GM12878 (cell line): ENCODE data around the gene CERK. TPM values are rescaled to one million over a fixed set of nuclear protein-coding genes. Genes with fewer than 3 reads are reported as not detected.

Experiments
- ATAC-seq: fragments of 200-7000 bp; cut with Tn5 transposase; 3 replicates; pipeline ENCODE4 v1.9.1; 2020; ENCODE audit warnings: mild to moderate bottlenecking, moderate library complexity
- BruUV-seq: library from RNA; stranded (reverse); fragments of 400-500 nt; replicated peaks from 2 replicates; lab custom pipeline; 2021; lab: Mats Ljungman, UMichigan
- CTCF ChIA-PET: fragments of 300-600 bp; sonication (Branson Sonifier 250); formaldehyde crosslinking; extraction: SDS; loops from one replicate; lab custom pipeline; 2021; ENCODE audit warnings: inconsistent platforms; lab: Yijun Ruan, JAX
- POLR2A ChIA-PET: fragments of 350-600 bp; formaldehyde crosslinking; extraction: SDS; loops from one replicate; lab custom pipeline; 2021; ENCODE audit warnings: inconsistent platforms; lab: Charles Lee
- RAD21 ChIA-PET: fragments of 300-600 bp; sonication (Branson Sonifier 250); formaldehyde crosslinking; loops from one replicate; lab custom pipeline; 2023; ENCODE audit warnings: antibody characterized with exemption; ENCODE audit not compliant: unreplicated experiment; lab: Charles Lee
- SMC1A ChIA-PET: fragments of 300-600 bp; sonication (Branson Sonifier 250); formaldehyde crosslinking; loops from one replicate; lab custom pipeline; 2023; ENCODE audit not compliant: unreplicated experiment, uncharacterized antibody; lab: Charles Lee
- DNase-seq: peaks from one replicate; pipeline ENCODE4 v3.0.0-alpha.2; 2011; ENCODE audit warnings: low read depth, low spot score
- FAIRE-seq: peaks from 3 replicates; lab custom pipeline; 2011; peaks lifted over from hg19 to GRCh38; lab: Jason Lieb, UNC
- H2AFZ ChIP-seq: 2 replicates; pipeline ENCODE4 v1.6.0; 2011; ENCODE audit warnings: low read depth, low read length, control low read depth; ENCODE audit not compliant: control insufficient read depth
- H3K27ac ChIP-seq: 2 replicates; pipeline ENCODE4 v1.5.1; 2011; ENCODE audit warnings: control low read depth; ENCODE audit not compliant: control insufficient read depth, insufficient read depth
- H3K27me3 ChIP-seq, 2 experiments: replicated peaks in 1 of 2; 2 replicates each; pipeline versions ENCODE4 v1.6.0 to v1.6.1; 2011; ENCODE audit warnings: low read length in 1 of 2; ENCODE audit not compliant: control insufficient read depth in 2 of 2, insufficient read depth in 2 of 2
- H3K36me3 ChIP-seq, 2 experiments: 2 replicates each; pipeline ENCODE4 v1.5.1; 2011; ENCODE audit warnings: low read length in 1 of 2; ENCODE audit not compliant: control insufficient read depth in 2 of 2, insufficient read depth in 2 of 2
- H3K4me1 ChIP-seq: 2 replicates; pipeline ENCODE4 v1.6.1; 2011; ENCODE audit warnings: mild to moderate bottlenecking, low read length, moderate library complexity, mixed read lengths; ENCODE audit not compliant: control insufficient read depth, insufficient read depth
- H3K4me2 ChIP-seq: 2 replicates; pipeline ENCODE4 v1.6.0; 2011; ENCODE audit warnings: control low read depth; ENCODE audit not compliant: control insufficient read depth, insufficient read depth
- H3K4me3 ChIP-seq: fragments of 200-600 bp; sonication (generic); 2 replicates; pipeline ENCODE4 v1.5.1; 2016
- H3K79me2 ChIP-seq: 2 replicates; pipeline ENCODE4 v1.6.0; 2011; ENCODE audit warnings: low read length; ENCODE audit not compliant: control insufficient read depth, insufficient read depth
- H3K9ac ChIP-seq: 2 replicates; pipeline ENCODE4 v1.8.0; 2011; ENCODE audit warnings: low read length, control low read depth, mixed read lengths; ENCODE audit not compliant: control insufficient read depth, insufficient read depth
- H3K9me3 ChIP-seq: replicated peaks from 3 replicates; pipeline ENCODE4 v1.5.1; 2011; ENCODE audit warnings: mild to moderate bottlenecking, low read length; ENCODE audit not compliant: control insufficient read depth, insufficient read depth
- H4K20me1 ChIP-seq: 2 replicates; pipeline ENCODE4 v1.6.0; 2011; ENCODE audit not compliant: control insufficient read depth, insufficient read depth
- BMI1 ChIP-seq: fragments of 450-650 bp; IDR thresholded peaks from 2 replicates; pipeline ENCODE4 v1.6.1; 2016; ENCODE audit warnings: mild to moderate bottlenecking, moderate library complexity, borderline replicate concordance
- GATAD2B ChIP-seq: fragments of 450-650 bp; conservative IDR thresholded peaks from 2 replicates; pipeline ENCODE4 v1.6.1; 2017; ENCODE audit warnings: low read depth, mild to moderate bottlenecking, moderate library complexity
- IKZF2 ChIP-seq, 2 experiments: fragments of 450-650 bp; IDR thresholded peaks; 2 replicates each; pipeline ENCODE4 v1.6.1; 2017; ENCODE audit warnings: mild to moderate bottlenecking in 2 of 2, moderate library complexity in 2 of 2
- MTA3 ChIP-seq: IDR thresholded peaks from 2 replicates; pipeline ENCODE4 v1.6.1; 2012; ENCODE audit warnings: low read length, inconsistent platforms, borderline replicate concordance
- NR2C1 ChIP-seq: fragments of 450-650 bp; IDR thresholded peaks from 2 replicates; pipeline ENCODE4 v1.6.1; 2017; ENCODE audit warnings: antibody characterized with exemption, mild to moderate bottlenecking, moderate library complexity
- RFX5 ChIP-seq: IDR thresholded peaks from 2 replicates; pipeline ENCODE4 v1.6.1; 2011; ENCODE audit warnings: low read depth, low read length, improper control_type of control experiment
- SIN3A ChIP-seq: IDR thresholded peaks from 2 replicates; pipeline ENCODE4 v1.6.1; 2012; ENCODE audit warnings: low read depth, low read length, improper control_type of control experiment
- SKIL ChIP-seq: fragments of 450-650 bp; IDR thresholded peaks from 2 replicates; pipeline ENCODE4 v1.6.1; 2017; ENCODE audit warnings: mild to moderate bottlenecking, low read depth, inconsistent platforms; ENCODE audit not compliant: poor library complexity, severe bottlenecking
- SMC3 ChIP-seq: IDR thresholded peaks from 2 replicates; pipeline ENCODE4 v1.6.1; 2011; ENCODE audit warnings: low read length, improper control_type of control experiment, borderline replicate concordance
- SREBF2 ChIP-seq: IDR thresholded peaks from 2 replicates; pipeline ENCODE4 v1.6.1; 2012; ENCODE audit warnings: mild to moderate bottlenecking, low read length
- SRF ChIP-seq, 2 experiments: IDR thresholded peaks; 2 replicates each; pipeline ENCODE4 v1.6.1; 2011; ENCODE audit warnings: low read depth in 2 of 2, low read length in 2 of 2, mild to moderate bottlenecking in 1 of 2, moderate library complexity in 1 of 2
- ZNF622 ChIP-seq: fragments of 450-650 bp; IDR thresholded peaks from 2 replicates; pipeline ENCODE4 v1.6.1; 2017; ENCODE audit warnings: mild to moderate bottlenecking, inconsistent platforms
- ZSCAN29 ChIP-seq: fragments of 450-650 bp; IDR thresholded peaks from 2 replicates; pipeline ENCODE4 v1.6.1; 2017; ENCODE audit warnings: mild to moderate bottlenecking, moderate library complexity
- WGBS: methylation state at CpG from one replicate; pipeline ENCODE4 v1.1.6; 2016; ENCODE audit warnings: low lambda C conversion rate; ENCODE audit not compliant: insufficient replicate concordance, insufficient coverage; ENCODE audit errors: missing lambda C conversion rate; 5-methylcytosine and 5-hydroxymethylcytosine counted together
- in situ Hi-C: fragments of 300-500 bp; cut with MboI; formaldehyde crosslinking; loops from 9 replicates; pipeline ENCODE4 v1.14.3; 2018; ENCODE audit warnings: mixed read lengths
- intact Hi-C: fragments of 100-400 bp; cut with micrococcal nuclease; formaldehyde crosslinking; loops from one replicate; pipeline ENCODE4 v1.14.2; 2022; ENCODE audit not compliant: unreplicated experiment
- polyA plus RNA-seq, 11 experiments: library from polyadenylated mRNA; depleted of rRNA in 4 of 11; unstranded in 6 of 11; stranded (reverse) in 5 of 11; fragments of >200 nt; fragmentation: Nextera tagmentation in 4 of 11; fragmentation: Illumina TruSeq in 1 of 11; extraction: Ambion mirVana in 4 of 11; extraction: Trizol in 1 of 11; gene quantifications; 1 replicate in 1 of 11; 2 replicates in 10 of 11; pipeline versions ENCODE4 v1.2.1 to v1.2.3, GENCODE V29; 2011 to 2016; ENCODE audit warnings: inconsistent platforms in 2 of 11, missing spikeins in 2 of 11, low read depth in 1 of 11
- total RNA-seq, 4 experiments: library from RNA; depleted of rRNA in 3 of 4; stranded (reverse); fragments of >200 nt in 3 of 4; fragmentation: Illumina TruSeq in 1 of 4; extraction: Trizol in 1 of 4; gene quantifications; 2 replicates each; pipeline versions ENCODE4 v1.2.1 to v1.2.3, GENCODE V29; 2013 to 2021
- TF ChIP-seq, protein P1 (sequence below): fragments of 450-650 bp; IDR thresholded peaks from 2 replicates; pipeline ENCODE4 v1.6.1; 2017; ENCODE audit warnings: low read depth, mild to moderate bottlenecking, moderate library complexity
- TF ChIP-seq, protein P2 (sequence below): fragments of 450-650 bp; conservative IDR thresholded peaks from 2 replicates; pipeline ENCODE4 v1.6.1; 2017; ENCODE audit warnings: mild to moderate bottlenecking, moderate library complexity
- TF ChIP-seq, protein P3 (sequence below): IDR thresholded peaks from 2 replicates; pipeline ENCODE4 v1.6.1; 2012; ENCODE audit warnings: low read depth, low read length, improper control_type of control experiment
- TF ChIP-seq, protein P4 (sequence below): IDR thresholded peaks from 2 replicates; pipeline ENCODE4 v1.6.1; 2012; ENCODE audit warnings: low read length, inconsistent platforms

CERK gene
- total and polyA plus RNA-seq, 10 of the 15 experiments (the other 5 are each of a cell fraction or from before 2014, with no cell fraction given): 4.0 to 41.1 (median 30.2) TPM

DNA sequence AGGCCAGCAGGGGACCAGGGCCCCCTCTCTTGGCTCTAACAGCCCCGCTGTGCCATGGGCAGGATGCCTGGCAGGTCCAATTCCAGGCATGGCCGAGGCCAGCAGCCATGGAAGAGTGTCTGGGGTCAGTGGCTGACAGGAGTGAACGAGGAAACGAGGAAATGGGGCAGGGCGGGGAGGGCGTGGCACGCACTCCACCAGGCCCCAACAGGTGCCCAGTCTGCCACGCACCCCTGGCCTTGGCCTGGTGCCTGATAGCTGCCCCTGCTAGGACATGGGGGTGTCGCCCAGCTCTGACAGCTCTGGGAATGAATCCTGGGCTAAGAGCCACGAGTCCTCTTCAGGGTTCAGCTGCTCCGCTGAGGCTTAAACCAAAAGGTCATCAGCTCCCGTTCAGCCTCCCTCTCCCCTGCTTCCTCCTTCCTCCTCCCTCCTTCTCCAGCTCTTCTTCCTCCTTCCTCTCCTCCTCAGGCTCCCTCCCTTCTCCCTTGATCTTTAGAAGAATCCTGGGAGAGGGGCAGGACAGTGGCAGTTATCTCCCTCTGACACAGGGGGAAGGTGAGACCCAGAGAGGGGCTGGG, 12.9 kb upstream of the CERK start:
- in situ Hi-C loops: loop anchor here (10.0 to 25.0 kb wide), 2 partner anchors 1336 to 1744 kb away; no protein-coding TSS in a partner anchor
- Histone ChIP-seq H3K4me2 (no peak overlapping the region), H3K27me3 (no peaks in the 10 kb centered on the region), H3K36me3 (no peaks in the 10 kb centered on the region), H3K9ac (no peak overlapping the region), H3K27ac (no peak overlapping the region), H3K4me3 (no peak overlapping the region), H3K9me3 (no peaks in the 10 kb centered on the region; the same call in 2 of the 3 replicates), H4K20me1 (no peaks in the 10 kb centered on the region), H3K4me1 (peaks cover 13% of the 10 kb centered on the region), H3K79me2 (no peaks in the 10 kb centered on the region), H2AFZ (no peak overlapping the region)
- CTCF ChIA-PET: interaction anchor here (1.1 to 1.7 kb wide), 3 partner anchors 8 to 52 kb away, joined by 3 to 11 read pairs (median 6); no protein-coding TSS in a partner anchor
- POLR2A ChIA-PET: interaction anchor here (0.5 kb wide), 1 partner anchor 1451 kb away, joined by 3 read pairs; no protein-coding TSS in a partner anchor
- SMC1A ChIA-PET: interaction anchor here (1.2 to 1.5 kb wide), 2 partner anchors 52 to 188 kb away, joined by 3 read pairs; no protein-coding TSS in a partner anchor
- RAD21 ChIA-PET: interaction anchor here (1.2 kb wide), 2 partner anchors 17 to 187 kb away, joined by 3 to 5 read pairs; no protein-coding TSS in a partner anchor
- 36% methylated on average over 12 of the region's 12 CpGs for WGBS
- FAIRE-seq (no peak), DNase-seq (no peak), ATAC-seq (no peak; the same call in 2 of the 3 replicates)
- no TSS peak for BruUV-seq
- intact Hi-C loops: no loop called here
- TF ChIP-seq SRF (IDR thresholded peaks at IDR 0.05; ENCODE audit: low read depth in 2 of 2, low read length in 2 of 2) (no peak), ZSCAN29 (no peak), IKZF2 (IDR thresholded peaks at IDR 0.05) (no peak), SMC3 (no peak), GATAD2B (no peak), BMI1 (no peak), SREBF2 (no peak), RFX5 (no peak), SKIL (no peak), NR2C1 (no peak), MTA3 (no peak), SIN3A (no peak), ZNF622 (no peak)
- TF ChIP-seq, protein P1, sequence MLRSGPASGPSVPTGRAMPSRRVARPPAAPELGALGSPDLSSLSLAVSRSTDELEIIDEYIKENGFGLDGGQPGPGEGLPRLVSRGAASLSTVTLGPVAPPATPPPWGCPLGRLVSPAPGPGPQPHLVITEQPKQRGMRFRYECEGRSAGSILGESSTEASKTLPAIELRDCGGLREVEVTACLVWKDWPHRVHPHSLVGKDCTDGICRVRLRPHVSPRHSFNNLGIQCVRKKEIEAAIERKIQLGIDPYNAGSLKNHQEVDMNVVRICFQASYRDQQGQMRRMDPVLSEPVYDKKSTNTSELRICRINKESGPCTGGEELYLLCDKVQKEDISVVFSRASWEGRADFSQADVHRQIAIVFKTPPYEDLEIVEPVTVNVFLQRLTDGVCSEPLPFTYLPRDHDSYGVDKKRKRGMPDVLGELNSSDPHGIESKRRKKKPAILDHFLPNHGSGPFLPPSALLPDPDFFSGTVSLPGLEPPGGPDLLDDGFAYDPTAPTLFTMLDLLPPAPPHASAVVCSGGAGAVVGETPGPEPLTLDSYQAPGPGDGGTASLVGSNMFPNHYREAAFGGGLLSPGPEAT: no peak
- TF ChIP-seq, protein P2, sequence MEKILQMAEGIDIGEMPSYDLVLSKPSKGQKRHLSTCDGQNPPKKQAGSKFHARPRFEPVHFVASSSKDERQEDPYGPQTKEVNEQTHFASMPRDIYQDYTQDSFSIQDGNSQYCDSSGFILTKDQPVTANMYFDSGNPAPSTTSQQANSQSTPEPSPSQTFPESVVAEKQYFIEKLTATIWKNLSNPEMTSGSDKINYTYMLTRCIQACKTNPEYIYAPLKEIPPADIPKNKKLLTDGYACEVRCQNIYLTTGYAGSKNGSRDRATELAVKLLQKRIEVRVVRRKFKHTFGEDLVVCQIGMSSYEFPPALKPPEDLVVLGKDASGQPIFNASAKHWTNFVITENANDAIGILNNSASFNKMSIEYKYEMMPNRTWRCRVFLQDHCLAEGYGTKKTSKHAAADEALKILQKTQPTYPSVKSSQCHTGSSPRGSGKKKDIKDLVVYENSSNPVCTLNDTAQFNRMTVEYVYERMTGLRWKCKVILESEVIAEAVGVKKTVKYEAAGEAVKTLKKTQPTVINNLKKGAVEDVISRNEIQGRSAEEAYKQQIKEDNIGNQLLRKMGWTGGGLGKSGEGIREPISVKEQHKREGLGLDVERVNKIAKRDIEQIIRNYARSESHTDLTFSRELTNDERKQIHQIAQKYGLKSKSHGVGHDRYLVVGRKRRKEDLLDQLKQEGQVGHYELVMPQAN: no peak
- TF ChIP-seq, protein P3, sequence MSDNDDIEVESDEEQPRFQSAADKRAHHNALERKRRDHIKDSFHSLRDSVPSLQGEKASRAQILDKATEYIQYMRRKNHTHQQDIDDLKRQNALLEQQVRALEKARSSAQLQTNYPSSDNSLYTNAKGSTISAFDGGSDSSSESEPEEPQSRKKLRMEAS: no peak
- TF ChIP-seq, protein P4, sequence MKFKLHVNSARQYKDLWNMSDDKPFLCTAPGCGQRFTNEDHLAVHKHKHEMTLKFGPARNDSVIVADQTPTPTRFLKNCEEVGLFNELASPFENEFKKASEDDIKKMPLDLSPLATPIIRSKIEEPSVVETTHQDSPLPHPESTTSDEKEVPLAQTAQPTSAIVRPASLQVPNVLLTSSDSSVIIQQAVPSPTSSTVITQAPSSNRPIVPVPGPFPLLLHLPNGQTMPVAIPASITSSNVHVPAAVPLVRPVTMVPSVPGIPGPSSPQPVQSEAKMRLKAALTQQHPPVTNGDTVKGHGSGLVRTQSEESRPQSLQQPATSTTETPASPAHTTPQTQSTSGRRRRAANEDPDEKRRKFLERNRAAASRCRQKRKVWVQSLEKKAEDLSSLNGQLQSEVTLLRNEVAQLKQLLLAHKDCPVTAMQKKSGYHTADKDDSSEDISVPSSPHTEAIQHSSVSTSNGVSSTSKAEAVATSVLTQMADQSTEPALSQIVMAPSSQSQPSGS: no peak
